Measurements from ENCODE around the gene CCDC17.

DNA sequence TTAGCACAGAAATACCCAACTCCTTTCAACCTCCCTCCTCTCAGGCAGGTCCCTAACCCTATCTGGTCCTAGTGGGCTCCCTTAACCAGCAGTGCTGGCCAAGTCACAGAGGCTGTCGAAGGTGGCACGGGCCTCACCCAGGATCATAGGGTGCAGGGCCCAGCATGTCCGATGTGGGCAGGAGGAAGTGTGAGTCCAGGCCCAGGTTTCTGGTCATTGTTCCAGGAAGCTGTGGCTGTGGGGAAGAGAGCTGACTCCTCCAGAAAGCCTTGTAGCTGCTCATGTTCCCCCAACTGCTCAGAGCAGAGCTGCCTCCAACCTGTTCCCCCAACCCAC lies 2.4 kb downstream of the CCDC17 start:
- TF ChIP-seq EZH2 (IDR thresholded peaks at IDR 0.05; ENCODE audit: insufficient read depth, low read length), result no peak
- TF ChIP-seq, protein P1, sequence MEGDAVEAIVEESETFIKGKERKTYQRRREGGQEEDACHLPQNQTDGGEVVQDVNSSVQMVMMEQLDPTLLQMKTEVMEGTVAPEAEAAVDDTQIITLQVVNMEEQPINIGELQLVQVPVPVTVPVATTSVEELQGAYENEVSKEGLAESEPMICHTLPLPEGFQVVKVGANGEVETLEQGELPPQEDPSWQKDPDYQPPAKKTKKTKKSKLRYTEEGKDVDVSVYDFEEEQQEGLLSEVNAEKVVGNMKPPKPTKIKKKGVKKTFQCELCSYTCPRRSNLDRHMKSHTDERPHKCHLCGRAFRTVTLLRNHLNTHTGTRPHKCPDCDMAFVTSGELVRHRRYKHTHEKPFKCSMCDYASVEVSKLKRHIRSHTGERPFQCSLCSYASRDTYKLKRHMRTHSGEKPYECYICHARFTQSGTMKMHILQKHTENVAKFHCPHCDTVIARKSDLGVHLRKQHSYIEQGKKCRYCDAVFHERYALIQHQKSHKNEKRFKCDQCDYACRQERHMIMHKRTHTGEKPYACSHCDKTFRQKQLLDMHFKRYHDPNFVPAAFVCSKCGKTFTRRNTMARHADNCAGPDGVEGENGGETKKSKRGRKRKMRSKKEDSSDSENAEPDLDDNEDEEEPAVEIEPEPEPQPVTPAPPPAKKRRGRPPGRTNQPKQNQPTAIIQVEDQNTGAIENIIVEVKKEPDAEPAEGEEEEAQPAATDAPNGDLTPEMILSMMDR (IDR thresholded peaks at IDR 0.05; ENCODE audit: insufficient read depth, low read depth, low read length), result no peak

Data from astrocyte (in vitro differentiated cells and primary cell).